ENCODE measurements around the gene BRSK2.

The BRSK2 gene

DNA sequence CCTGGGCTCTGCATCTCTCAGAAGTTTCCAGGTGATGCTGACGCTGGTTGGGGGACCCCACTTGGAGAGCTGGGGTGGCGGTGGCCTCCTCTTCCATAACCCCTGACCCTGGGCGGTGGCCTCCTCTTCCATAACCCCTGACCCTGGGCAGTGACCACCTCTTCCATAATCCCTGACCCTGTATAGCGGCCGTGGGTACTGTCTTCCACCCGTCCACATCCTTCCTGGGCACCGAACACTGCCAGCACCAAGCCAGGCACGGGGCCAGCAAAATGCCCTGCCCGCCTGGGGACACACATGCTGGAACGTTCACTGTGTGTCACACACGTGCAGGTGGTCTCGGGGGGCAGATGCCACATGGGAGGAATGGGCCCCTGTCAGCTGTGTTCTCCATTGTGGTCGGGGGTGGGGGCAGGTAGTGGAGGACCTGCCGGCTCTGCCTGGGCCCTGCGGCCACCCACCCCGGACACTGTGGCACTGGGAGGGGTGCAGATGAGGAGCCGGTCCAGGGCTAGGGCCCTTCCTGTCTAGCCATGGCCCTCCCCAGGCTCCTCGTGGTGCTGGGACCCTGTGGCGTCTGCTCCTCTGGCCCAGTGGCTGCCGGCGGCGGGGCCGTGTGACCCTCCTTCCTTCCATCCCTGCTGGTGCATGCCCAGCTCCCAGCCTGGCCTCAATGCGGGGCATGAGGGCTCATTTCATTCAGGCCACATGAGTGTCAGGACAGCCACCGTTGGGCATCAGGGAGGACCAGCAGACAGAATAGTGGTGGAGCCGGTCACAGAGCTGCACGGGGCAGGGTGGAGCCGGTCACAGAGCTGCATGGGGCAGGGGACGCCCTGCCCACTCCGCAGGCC, 10.8 kb downstream of the BRSK2 start:
- no peak overlapping the region for H3K27ac ChIP-seq (ENCODE audit: low read depth, low read length, poor library complexity, severe bottlenecking)
- no peak for TF ChIP-seq EZH2 (IDR thresholded peaks at IDR 0.05; ENCODE audit: borderline replicate concordance, low read length)
- TF ChIP-seq, protein P1, sequence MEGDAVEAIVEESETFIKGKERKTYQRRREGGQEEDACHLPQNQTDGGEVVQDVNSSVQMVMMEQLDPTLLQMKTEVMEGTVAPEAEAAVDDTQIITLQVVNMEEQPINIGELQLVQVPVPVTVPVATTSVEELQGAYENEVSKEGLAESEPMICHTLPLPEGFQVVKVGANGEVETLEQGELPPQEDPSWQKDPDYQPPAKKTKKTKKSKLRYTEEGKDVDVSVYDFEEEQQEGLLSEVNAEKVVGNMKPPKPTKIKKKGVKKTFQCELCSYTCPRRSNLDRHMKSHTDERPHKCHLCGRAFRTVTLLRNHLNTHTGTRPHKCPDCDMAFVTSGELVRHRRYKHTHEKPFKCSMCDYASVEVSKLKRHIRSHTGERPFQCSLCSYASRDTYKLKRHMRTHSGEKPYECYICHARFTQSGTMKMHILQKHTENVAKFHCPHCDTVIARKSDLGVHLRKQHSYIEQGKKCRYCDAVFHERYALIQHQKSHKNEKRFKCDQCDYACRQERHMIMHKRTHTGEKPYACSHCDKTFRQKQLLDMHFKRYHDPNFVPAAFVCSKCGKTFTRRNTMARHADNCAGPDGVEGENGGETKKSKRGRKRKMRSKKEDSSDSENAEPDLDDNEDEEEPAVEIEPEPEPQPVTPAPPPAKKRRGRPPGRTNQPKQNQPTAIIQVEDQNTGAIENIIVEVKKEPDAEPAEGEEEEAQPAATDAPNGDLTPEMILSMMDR (IDR thresholded peaks at IDR 0.05; ENCODE audit: low read length) = no peak
- H3K4me2 ChIP-seq (ENCODE audit: low read length) = no peak overlapping the region
- no peaks in the 10 kb centered on the region for H4K20me1 ChIP-seq (ENCODE audit: insufficient read depth, low read length)
- no peaks in the 10 kb centered on the region for H3K36me3 ChIP-seq (ENCODE audit: insufficient read depth, low read length)
- no peaks in the 10 kb centered on the region for H3K27me3 ChIP-seq (ENCODE audit: insufficient read depth, low read length)
- no peaks in the 10 kb centered on the region for H3K79me2 ChIP-seq (ENCODE audit: insufficient read depth, low read length)
- H3K4me1 ChIP-seq (ENCODE audit: insufficient read depth, low read length, severe bottlenecking) = no peaks in the 10 kb centered on the region
- H3F3A ChIP-seq (ENCODE audit: insufficient read depth, low read length) = no peaks in the 10 kb centered on the region
- H3K9me2 ChIP-seq (ENCODE audit: low read depth, low read length) = no peaks in the 10 kb centered on the region
- no peak overlapping the region for H2AFZ ChIP-seq (ENCODE audit: low read length)
- no peak overlapping the region for H3K9ac ChIP-seq (ENCODE audit: low read length)
- no peak overlapping the region for H3K4me3 ChIP-seq (ENCODE audit: low read depth, low read length, poor library complexity, severe bottlenecking)
- H3K9me3 ChIP-seq (ENCODE audit: low read length) = no peaks in the 10 kb centered on the region

DNA sequence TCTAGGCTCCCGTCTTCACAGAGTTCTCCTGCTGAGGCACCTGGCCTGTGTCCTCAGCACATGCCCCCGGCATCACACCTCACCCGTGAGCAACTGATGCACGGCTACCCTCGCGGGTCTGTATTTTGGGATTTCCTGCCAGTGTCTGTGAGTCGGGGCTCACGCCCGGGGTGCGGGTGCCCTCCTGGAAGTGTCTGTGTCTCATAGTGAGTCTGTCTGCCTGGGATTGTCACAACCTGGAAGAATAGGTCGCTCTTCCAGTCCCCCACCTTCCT, 11.4 kb downstream of the BRSK2 start:
- H3K27me3 ChIP-seq (ENCODE audit: insufficient read depth, low read length) = no peaks in the 10 kb centered on the region
- H3K36me3 ChIP-seq (ENCODE audit: insufficient read depth, low read length) = no peaks in the 10 kb centered on the region

DNA sequence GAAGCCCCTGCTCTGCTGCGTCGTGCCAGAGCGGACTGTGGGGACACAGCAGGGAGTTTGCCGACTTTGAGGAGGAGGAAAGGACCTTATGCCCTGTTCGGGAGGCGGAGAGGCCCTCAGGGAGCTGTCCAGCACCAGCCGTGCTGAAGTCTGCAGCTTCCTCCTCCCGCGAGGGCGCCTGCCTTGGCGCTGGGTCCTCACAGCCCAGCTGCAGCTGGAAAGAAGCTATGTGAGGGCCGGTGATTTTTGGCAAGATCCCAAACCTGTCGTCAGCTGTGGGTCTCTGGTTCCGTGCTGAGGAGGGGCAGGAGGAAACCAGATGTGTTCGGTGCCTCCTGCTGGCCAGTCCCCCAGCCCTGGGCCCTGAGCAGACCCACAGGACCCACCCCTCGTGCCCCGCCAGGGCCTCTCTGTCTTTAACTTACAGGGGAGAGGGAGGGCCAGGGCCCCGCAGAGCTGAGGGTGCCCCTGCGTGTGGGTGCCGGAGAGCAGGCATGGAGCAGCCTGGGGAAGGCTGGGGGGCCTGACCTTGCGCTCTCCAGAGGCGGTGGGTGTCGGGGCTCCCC, 12.0 kb downstream of the BRSK2 start:
- H3F3A ChIP-seq (ENCODE audit: insufficient read depth, low read length) = no peaks in the 10 kb centered on the region
- no peak overlapping the region for H3K27ac ChIP-seq (ENCODE audit: low read depth, low read length, poor library complexity, severe bottlenecking)
- no peaks in the 10 kb centered on the region for H3K36me3 ChIP-seq (ENCODE audit: insufficient read depth, low read length)
- no peaks in the 10 kb centered on the region for H4K20me1 ChIP-seq (ENCODE audit: insufficient read depth, low read length)
- H3K27me3 ChIP-seq (ENCODE audit: insufficient read depth, low read length) = no peaks in the 10 kb centered on the region
- H2AFZ ChIP-seq (ENCODE audit: low read length) = no peak overlapping the region
- H3K9ac ChIP-seq (ENCODE audit: low read length) = no peak overlapping the region
- H3K9me3 ChIP-seq (ENCODE audit: low read length) = no peaks in the 10 kb centered on the region
- H3K79me2 ChIP-seq (ENCODE audit: insufficient read depth, low read length) = no peaks in the 10 kb centered on the region
- H3K4me3 ChIP-seq (ENCODE audit: low read depth, low read length, poor library complexity, severe bottlenecking) = no peak overlapping the region
- no peaks in the 10 kb centered on the region for H3K4me1 ChIP-seq (ENCODE audit: insufficient read depth, low read length, severe bottlenecking)
- H3K9me2 ChIP-seq (ENCODE audit: low read depth, low read length) = no peaks in the 10 kb centered on the region
- no peak overlapping the region for H3K4me2 ChIP-seq (ENCODE audit: low read length)
- TF ChIP-seq, protein P1 (IDR thresholded peaks at IDR 0.05; ENCODE audit: low read length) = no peak
- no peak for TF ChIP-seq EZH2 (IDR thresholded peaks at IDR 0.05; ENCODE audit: borderline replicate concordance, low read length)

More for the DNA sequence above, 11.4 kb downstream of the BRSK2 start:
- Histone ChIP-seq H3K9me2 (ENCODE audit: low read depth, low read length) (no peaks in the 10 kb centered on the region), H3F3A (ENCODE audit: insufficient read depth, low read length) (no peaks in the 10 kb centered on the region), H4K20me1 (ENCODE audit: insufficient read depth, low read length) (no peaks in the 10 kb centered on the region), H3K9me3 (ENCODE audit: low read length) (no peaks in the 10 kb centered on the region), H3K9ac (ENCODE audit: low read length) (no peak overlapping the region), H3K79me2 (ENCODE audit: insufficient read depth, low read length) (no peaks in the 10 kb centered on the region), H3K4me2 (ENCODE audit: low read length) (no peak overlapping the region), H3K4me3 (ENCODE audit: low read depth, low read length, poor library complexity, severe bottlenecking) (no peak overlapping the region), H3K4me1 (ENCODE audit: insufficient read depth, low read length, severe bottlenecking) (no peaks in the 10 kb centered on the region), H3K27ac (ENCODE audit: low read depth, low read length, poor library complexity, severe bottlenecking) (no peak overlapping the region), H2AFZ (ENCODE audit: low read length) (no peak overlapping the region)
- TF ChIP-seq, protein P1 (IDR thresholded peaks at IDR 0.05; ENCODE audit: low read length) = no peak
- no peak for TF ChIP-seq EZH2 (IDR thresholded peaks at IDR 0.05; ENCODE audit: borderline replicate concordance, low read length)
